ENCODE data around the gene LYZL6. TPM values are rescaled to one million over a fixed set of nuclear protein-coding genes. Genes with fewer than 3 reads are reported as not detected.

LYZL6 gene
- total RNA-seq, 2 experiments from 2014 or later = not detected

DNA sequence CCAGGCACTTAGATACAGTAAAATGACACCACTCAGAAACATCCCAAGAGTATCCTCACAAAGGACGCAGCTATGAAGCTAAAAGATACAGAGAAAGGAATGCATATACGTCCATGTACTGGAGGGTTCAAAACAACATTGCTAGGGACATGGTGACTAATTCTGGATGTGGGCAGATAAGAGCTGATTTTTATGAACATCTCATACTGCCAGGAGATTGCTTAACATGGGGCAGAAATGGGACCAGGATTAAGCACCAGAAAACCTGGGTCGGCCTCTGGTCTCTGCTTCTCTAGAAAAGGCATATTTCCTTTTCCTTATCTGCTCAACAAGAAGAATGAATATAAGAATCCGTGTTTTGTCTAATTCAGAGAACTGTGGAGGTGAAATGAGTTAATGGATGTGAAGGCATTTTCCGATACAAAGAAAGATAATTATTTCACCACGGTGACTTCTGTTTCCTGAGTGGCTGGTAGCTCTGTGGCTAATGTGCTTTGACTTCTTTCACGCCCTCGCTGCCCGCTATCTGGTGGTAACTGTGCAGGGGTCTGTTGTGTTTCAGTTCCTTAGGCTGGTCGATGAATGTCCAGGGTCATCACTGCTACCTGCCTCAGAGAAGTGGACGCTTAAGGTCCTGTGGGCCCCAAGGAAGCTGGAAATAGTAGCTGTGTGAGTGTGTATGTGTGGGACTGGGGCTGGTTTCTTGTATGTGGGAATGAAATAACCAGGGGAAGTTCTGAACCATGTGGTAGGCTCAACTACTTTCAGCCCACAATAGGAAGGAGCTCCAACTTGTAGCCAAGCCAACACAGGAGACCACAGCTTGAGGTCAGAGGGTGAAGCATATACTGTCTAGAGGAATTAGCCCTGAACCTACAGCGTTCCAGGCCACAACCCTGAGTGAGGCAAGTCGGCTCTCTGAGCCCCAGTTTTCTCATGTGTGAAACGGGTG is 47.6 kb downstream of the LYZL6 start:
- POLR2A ChIA-PET = interaction anchor here (0.7 to 13.6 kb wide), 9 partner anchors 18 to 196 kb away, joined by 3 to 189 read pairs (median 3); partner anchors contain the start of genes CCL5 and TAF15
- CTCF ChIA-PET = interaction anchor here (0.5 to 6.8 kb wide), 5 partner anchors 16 to 376 kb away, joined by 3 to 48 read pairs (median 6); partner anchors contain the start of gene CCL5

DNA sequence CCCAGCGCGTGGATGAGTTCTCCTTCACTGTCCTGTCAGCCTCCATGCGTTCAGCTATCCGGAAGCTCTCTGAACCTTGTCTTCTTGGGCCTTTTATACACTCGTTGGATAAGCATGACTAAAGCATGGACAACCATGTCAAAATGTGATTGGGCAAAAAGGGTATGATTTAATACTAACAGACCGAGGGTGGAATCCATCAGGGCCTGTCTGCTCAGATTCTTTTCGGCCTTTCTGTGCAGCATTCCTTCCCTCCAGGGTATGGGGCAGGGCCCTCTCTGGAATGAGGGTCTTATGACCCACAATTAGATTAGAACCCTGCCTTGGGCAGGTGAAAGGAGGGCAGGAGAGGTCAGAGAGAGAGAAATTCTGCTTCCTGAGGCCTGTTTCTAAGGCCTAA is 49.3 kb downstream of the LYZL6 start:
- POLR2A ChIA-PET = interaction anchor here (0.6 to 13.6 kb wide), 3 partner anchors 16 to 1733 kb away, joined by 3 to 189 read pairs (median 6); partner anchors contain the start of gene CCL5
- CTCF ChIA-PET = no interaction called here

DNA sequence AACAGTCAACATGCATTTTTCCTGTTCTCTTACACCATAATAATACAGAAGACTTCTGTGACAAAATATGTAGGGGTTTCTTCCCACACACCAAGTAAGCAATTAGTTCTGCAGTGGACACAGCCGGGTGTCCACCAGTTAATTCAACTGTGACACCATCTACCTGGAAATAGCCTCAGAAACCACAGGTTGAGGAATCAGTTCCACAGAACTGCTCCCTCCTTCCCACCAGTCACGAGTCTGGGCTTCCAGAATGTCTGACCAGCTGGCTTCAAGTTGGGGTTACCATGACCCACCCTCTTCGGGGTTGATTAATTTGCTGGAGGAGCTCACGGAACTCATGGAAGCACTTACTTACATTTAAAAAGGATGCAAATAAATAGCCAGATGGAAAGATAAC is 49.8 kb downstream of the LYZL6 start:
- CTCF ChIA-PET = no interaction called here
- POLR2A ChIA-PET = interaction anchor here (13.6 kb wide), 1 partner anchor 15 kb away, joined by 189 read pairs; the partner anchor contains the start of gene CCL5

DNA sequence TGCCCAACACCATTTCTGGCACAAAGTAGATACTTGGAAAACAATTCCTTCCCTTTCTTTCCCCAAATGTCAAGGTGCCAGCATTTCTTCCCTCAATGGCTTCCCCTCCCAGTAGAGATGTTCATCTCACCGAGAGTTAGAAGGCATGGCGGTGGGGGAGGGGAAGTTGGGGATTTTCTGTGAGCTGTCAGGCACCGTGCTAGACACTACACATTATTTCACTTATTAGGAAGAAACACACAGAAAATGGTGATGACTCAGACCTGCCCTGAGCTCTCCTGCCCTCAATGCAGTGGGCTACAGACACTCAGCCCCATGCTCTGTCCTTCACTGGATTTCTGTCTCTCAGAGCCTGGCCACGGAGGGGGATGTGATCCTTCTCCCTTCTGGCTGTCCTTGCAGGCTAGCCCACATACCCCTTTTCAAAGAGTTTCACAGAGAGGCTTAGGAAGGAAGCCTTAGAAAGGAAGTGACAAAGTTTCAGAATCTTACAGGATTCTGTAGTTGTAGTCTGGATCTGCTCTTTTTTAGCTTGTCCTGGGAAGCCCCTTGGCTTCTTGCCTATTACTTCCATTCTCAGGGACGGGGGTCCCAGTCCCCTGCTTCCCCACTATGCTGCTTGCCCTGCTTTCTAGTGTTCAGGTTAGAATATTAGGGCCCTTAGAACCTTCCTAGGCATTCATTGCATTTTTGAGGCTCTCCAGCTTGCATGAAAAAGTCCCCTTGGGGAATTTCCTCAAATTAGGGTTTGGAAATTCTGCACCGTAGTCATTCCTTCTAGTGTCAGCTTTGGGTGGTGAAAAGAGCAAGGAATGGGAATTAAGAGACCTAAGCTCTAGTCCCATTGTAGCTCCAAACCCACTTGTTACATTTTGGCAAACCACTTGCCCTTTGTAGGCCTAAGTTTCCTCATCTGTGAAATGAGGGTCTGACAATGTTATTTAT is 51.1 kb downstream of the LYZL6 start:
- ChIA-PET POLR2A (interaction anchor here (1.3 to 13.6 kb wide), 3 partner anchors 14 to 198 kb away, joined by 3 to 189 read pairs (median 10); partner anchors contain the start of genes CCL3 and CCL5), CTCF (interaction anchor here (0.6 to 1.4 kb wide), 6 partner anchors 8 to 83 kb away, joined by 3 to 7 read pairs (median 4); partner anchors contain the start of gene CCL5)

DNA sequence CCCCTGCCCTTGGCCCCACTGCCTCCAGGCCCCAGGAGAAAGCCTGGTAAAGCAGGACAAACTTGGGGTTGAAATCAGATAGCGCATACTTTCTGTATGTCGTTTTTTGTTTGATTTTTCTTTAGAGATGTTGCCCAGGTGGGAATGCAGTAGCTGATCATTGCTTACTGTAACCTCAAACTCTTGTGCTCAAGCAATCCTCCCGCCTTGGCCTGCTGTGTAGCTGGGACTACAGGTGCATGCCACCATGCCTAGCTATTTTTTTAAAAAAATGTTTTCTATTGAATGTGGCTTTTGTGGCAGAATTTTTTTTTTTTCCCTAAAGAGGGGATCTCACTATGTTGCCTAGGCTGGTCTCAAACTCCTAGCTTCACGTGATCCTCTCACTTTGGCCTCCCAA is 52.2 kb downstream of the LYZL6 start:
- ChIA-PET CTCF (interaction anchor here (0.8 to 1.4 kb wide), 3 partner anchors 11 to 43 kb away, joined by 3 to 5 read pairs (median 3); partner anchors contain the start of gene CCL5), POLR2A (interaction anchor here (13.6 kb wide), 1 partner anchor 13 kb away, joined by 189 read pairs; the partner anchor contains the start of gene CCL5)

DNA sequence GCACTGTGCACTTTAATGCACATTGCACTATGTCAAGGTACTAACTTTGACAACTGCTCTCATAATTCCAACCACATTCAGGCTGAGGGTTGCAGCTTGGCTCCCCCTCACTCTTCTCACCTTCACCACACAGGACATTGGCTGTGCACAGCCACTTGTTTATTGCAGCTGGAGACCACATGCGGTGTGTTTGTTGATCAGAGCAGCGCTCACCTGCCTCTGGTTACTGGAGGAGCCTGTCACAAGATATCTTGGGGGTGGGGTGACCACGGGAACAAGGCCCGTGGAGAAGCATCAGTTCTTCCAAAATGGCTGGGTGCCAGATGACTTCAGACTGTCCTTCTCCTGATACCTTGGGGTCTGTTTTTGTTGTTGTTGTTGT is 52.7 kb downstream of the LYZL6 start:
- CTCF ChIA-PET = interaction anchor here (0.8 to 1.3 kb wide), 4 partner anchors 10 to 54 kb away, joined by 3 to 5 read pairs (median 3); partner anchors contain the start of gene CCL5
- POLR2A ChIA-PET = interaction anchor here (1.2 to 13.6 kb wide), 2 partner anchors 12 to 176 kb away, joined by 4 to 189 read pairs; partner anchors contain the start of gene CCL5

DNA sequence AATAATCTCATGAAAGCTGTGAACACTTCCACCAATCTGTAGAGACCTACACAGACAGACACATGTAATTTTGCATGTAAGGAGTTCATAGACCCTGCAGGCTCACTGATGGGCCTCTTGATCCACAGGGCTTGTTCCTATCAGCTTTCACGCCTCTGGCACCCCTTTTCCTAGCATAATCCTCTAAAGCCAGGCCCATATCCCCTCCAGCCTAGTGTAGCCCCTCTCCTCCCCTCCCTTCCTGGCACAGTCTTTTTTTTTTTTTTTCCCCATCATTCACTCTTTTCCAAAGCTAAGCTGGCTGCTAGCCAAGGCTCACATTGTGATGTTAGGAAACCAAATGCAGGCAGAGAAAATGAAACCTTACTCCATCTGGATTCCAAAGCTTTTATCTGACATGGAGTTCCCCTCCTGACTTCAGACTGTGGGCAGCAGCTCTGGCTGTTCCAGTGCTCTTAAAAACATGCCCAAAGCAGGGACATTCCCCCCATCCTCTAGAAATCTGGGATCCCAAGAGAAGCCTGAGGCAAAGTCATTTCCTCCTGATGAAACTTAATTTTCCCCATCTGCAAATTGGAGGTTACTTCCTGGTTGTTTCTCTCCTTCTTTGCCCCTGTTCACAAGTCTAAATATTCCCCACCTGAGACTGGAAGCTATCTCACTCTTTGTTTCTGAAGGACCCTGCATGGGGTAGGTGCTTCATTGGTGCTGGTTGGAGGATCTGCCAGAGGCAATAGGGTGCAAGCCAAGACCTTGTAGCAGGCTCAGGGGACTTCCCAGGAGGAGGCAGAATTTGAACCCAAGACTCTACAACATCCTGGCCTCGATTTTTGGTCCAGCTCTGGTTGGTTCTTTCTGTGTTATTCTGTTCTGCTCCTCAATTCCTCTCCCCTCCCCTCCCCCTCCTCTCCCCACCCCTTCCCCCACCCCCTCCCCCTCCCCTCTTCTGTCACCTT is 53.4 kb downstream of the LYZL6 start:
- POLR2A ChIA-PET = interaction anchor here (1.2 to 13.6 kb wide), 4 partner anchors 8 to 177 kb away, joined by 3 to 189 read pairs (median 8); partner anchors contain the start of gene CCL5
- CTCF ChIA-PET = interaction anchor here (1.0 to 2.1 kb wide), 4 partner anchors 10 to 55 kb away, joined by 3 to 8 read pairs (median 4); no protein-coding TSS in a partner anchor

DNA sequence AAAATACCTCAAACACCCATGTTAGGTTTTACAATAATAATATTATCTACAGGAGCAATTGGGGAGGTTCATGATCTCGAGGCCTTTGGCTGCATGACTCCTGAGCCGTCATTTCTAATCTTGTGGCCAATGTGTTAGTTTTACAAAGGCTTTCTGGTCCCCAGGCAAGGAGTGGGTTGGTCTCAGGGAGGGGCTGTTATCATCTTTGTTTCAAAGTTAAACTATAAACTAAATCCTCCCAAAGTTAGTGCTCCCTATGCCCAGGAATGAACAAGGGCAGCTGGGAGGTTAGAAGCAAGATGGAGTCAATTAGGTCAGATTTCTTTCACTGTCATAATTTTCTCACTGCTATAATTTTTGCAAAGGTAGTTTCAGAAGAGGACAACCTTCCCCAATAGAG is 54.3 kb downstream of the LYZL6 start:
- POLR2A ChIA-PET = interaction anchor here (1.6 to 13.6 kb wide), 3 partner anchors 9 to 11 kb away, joined by 3 to 189 read pairs (median 13); partner anchors contain the start of gene CCL5
- CTCF ChIA-PET = interaction anchor here (1.1 to 2.1 kb wide), 2 partner anchors 13 to 259 kb away, joined by 3 to 8 read pairs; no protein-coding TSS in a partner anchor

Other genes with a start within 250 kb of the LYZL6 start
- gene RASL10B, start 212.1 kb downstream of the LYZL6 start, total RNA-seq = under 1 TPM; 0.53 to 0.73 TPM
- gene GAS2L2, start 190.5 kb downstream of the LYZL6 start, total RNA-seq = under 1 TPM; 0.10 to 0.15 TPM
- gene C17orf50, start 182.8 kb downstream of the LYZL6 start, total RNA-seq = not detected
- not detected for gene MMP28, start 148.1 kb downstream of the LYZL6 start, total RNA-seq
- gene TAF15, start 134.2 kb downstream of the LYZL6 start, total RNA-seq = 100 to 1,000 TPM; 316 to 323 TPM
- 1 to 10 TPM; 1.5 to 2.3 TPM for gene HEATR9, start 74.8 kb downstream of the LYZL6 start, total RNA-seq
- 100 to 1,000 TPM; 455 to 477 TPM for gene CCL5, start 63.4 kb downstream of the LYZL6 start, total RNA-seq
- gene RDM1, start 12.9 kb downstream of the LYZL6 start, total RNA-seq = 1 to 10 TPM; 3.2 to 3.9 TPM
- gene CCL16, start 37.8 kb upstream of the LYZL6 start, total RNA-seq = not detected
- not detected for gene CCL14, start 43.0 kb upstream of the LYZL6 start, total RNA-seq
- not detected for gene CCL15, start 57.8 kb upstream of the LYZL6 start, total RNA-seq
- gene CCL23, start 74.3 kb upstream of the LYZL6 start, total RNA-seq = under 1 TPM; 0.36 to 0.42 TPM
- gene CCL18, start 120.6 kb upstream of the LYZL6 start, total RNA-seq = under 1 TPM; 0.36 to 0.61 TPM
- gene CCL3, start 146.4 kb upstream of the LYZL6 start, total RNA-seq = 1,000 to 10,000 TPM; 1,540 to 1,562 TPM
- gene CCL4, start 160.1 kb upstream of the LYZL6 start, total RNA-seq = 1,000 to 10,000 TPM; 2,428 to 2,431 TPM
- 1 to 10 TPM; 3.2 to 3.3 TPM for gene TBC1D3B, start 232.9 kb upstream of the LYZL6 start, total RNA-seq